HG03135 (cell line): ENCODE data around the gene NSD2.

ENCODE experiments used
- ATAC-seq: cut with Tn5 transposase; IDR thresholded peaks from one replicate; pipeline ENCODE4 v1.9.1; 2021; ENCODE audit warnings: mild to moderate bottlenecking, moderate library complexity; ENCODE audit not compliant: unreplicated experiment

Gene NSD2

DNA sequence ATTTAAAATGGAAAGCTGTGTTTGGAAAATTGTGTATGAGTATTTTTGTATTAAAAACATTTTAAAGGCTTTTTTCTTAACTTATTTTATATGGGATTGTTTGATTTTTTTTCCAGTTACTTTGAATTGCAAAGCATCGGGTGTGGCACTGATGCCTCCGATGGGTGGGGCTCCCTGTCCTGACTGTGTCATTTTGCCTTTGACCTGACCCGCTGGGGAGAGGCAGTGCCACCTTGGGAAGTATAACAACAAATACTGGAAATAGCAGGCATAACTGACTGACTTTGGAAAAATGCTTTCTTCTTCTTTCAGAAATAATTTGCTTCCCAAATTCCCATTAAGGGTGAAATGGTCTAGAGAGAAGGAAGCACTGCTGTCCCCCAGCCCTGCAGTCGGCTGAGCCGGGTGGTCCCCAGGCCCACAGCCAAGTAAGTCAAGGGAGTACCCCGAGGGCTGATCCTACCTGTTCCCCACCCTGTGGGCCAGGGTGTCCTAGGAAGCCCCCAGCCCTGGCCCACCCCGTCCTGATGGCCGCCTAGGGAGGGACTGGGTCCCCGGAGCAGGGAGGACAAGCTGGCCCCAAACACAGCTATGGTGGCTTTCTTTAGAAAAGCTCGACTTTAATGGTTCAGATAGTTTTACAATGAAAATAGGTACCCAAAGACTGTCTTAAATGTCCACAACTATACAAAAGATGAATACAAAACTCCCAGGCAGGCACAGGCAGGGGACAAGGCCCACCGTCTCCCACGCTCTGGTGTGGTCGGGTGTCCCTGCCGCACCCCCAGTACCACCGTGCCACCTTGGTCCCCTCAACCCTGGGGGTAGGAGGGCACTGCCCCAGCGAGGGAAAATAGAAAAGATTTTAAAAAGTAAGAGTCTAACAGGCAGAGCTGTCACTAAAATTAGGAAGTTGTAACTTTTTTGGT is 111.2 kb downstream of the NSD2 start:
- ATAC-seq, result no peak

DNA sequence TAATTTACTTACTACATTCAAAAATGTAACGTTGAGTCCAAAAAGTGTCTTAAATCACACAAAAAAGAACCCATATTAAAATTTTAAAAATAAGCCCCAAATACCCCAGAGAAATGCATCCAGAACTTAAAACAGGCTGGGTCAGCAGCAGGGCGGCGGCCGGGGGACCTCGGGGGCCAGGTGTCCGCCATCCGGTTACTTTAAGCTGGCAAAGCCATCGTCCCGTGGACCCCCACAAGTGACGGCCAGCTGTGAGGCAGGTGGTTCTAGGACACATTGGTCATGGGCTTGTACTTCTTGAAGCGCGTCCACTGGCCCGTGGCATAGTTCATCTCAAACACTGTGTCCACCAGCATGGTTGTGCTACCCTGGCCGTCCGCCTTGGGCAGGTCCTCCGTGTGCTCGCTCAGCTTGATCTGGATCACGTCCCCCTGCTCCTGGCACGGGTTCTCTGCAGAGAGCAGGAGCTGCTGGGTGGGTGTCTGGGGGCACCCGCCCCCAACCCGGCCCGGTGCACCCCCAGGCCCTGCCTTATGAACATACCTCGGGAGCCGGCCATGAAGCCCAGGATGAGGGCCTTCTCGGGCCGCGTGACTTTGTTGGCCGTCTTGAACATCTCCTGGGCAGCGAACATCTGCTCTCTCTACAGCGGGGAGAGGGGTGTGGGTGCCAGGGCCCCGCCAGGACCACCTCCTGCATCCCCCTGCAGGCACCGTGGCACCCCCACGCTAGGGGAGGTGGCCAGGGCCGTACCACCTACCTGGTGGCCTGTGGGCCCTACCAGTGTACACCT is 112.1 kb downstream of the NSD2 start:
- no peak for ATAC-seq

DNA sequence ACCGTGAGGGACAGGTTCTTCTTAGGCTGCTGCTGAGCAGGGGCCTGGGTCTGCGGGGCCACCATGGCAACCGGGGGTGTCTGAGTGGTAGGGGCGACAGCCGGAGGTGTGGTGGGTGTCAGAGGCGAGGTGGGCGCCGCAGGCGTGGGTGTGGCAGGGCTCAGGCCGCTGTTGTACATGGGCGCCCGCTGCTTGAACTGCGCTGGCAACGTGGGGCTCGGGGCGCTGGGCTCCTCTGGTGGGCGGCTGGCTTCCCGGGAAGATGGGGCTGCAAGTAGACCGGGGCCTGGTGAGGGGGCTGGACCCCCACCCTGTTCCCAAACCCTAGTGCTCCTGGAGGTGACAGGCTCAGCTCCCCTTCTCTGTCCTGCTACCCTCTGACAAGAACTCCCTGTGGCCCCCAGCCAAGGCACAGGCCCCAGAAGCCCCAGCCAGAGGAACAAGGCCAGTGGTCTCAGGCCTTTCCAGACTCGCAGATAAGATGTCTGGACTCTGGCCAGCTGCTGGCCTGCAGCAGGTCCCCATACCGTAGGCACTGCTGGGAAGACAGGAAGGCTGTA is 112.7 kb downstream of the NSD2 start:
- ATAC-seq, result no peak

DNA sequence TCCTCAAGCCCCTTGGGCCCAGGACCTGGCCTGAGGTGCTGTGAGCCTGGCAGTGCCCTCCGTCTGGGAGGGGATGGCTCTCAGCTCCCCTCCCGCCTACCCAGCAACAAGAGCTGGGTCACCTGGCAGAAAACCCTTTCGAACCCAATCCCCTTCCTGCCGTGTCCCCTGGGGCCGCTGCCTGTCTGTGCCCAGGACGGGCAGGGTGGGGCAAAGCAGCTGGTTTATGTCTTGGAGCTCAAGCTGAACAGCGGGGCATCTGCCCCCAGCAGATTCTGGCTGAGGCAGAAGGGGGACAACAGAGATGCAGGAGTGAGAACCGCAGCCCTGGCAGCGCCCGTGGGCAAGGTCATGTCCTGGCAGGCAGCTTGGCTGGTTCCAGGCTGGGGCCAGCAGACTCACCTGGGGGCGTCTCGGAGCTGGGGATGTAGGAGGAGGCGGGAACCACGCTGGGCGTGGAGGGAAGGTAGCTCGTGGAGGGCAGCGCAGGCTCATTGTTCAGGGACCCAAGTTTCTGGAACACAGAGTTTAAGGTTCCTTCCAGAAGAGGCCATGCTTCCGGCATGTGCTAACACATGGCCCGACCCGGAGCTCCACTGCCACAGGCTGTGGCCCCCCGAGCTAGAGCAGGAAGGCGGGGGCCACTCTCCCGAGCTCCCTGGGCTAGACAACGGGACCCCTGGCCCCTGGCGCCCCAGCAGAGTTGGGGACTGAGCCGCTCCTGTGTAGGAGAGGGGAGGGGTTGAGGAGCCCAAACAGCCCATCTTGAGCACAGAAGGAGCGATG is 113.4 kb downstream of the NSD2 start:
- no peak for ATAC-seq

DNA sequence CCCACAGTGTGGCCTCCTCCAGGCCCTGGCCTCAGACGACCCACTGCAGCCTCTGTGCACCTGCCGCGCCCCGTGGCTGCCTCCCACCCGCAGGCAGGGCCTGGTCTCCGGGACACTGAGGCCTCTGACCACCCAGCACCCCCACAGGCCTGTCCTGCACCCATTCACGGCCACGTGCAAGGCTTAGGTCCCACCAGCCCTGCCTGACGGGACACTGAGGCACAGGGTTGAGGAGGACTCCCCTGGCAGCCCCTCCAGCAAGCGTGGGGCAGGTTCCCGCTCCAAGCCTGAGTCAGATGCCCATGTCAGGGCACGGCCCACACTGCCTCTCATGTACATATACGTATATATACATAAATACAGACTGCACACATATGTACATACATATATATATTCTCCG is 114.1 kb downstream of the NSD2 start:
- ATAC-seq, result no peak

DNA sequence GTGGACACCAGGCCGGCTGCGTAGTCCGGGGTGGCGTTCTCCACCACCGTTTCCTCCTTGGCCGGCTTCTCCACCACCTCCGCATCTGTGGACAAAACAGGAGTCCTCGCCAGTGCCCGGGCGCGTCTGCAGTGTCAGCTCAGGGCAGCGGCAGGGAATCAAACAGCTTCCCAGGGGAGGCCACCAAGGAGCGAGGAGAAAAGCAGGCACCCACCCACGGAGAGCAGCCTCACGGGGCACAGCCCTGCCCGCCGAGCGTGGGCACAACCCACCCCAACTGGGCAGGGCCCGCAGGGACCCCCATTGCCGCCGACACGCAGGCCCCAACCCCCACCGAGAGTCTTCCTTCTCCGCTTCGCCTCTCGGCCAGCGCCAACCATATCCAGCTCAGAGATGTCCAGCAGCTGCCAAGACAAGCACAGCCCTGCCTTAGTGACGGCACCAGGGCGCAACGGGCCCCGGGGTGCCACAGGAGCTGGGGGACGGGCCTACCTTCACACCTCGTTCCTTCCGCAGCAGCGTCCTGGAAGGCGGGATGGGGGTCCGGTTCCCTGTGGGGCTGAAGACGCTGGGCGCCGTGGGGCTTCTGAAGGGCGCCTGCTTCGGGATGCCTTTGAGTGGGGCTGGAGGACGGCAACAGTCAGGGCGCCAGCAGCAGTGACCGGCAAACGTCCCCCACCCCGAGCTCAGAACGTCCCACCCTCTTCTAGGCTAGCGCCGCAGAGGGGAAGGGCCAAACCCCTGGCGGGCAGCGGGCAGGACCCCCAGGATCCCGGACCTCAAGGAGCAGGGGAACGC is 114.8 kb downstream of the NSD2 start:
- no peak for ATAC-seq

DNA sequence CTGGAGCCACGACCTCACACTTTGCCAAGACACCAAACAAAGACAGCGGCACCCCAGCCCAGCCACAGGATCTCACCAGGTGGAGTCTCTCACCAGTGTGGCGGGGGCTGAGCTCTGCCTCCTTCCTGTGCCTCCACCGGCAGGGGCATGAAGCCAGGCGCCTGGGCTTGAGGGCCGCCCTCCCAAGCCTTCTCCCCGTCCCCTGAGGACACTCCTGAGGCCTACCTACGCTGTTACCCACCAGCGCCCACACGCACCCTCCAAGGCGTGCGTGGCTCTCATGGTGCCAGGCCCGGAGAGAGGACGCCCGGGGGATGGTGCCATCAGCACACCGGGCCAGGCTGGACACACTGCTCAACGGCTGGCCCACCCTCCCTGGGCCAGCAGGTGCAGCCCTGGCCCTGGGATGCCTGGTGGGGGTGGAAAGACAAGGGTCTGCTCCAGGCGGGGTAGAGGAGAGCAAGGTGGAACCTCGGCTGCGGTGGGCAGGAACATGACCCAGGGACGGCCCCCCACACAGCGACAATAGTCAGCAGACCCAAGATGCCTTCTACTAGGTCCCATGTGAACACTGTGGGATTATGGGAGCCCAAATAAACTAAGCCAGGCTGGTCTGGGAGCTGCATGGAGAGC is 115.5 kb downstream of the NSD2 start:
- no peak for ATAC-seq

DNA sequence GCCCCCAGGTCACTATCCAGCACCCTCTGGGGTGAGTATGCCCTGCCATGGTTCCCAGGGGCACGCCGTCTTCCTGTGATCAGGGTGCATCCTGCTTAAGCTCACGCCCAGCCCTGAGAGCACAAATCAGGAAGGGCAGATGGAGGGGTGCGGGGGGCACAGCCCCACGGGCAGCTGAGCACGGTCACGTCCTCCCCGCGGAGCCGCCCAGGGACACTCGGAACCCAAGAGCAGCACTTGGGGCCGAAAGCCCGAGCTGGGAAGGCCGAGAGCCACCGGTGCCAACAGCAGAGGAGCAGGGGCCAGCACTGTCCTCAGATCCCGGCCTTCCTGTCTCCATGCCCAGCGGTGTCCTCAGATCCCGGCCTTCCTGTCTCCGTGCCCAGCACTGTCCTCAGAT is 116.1 kb downstream of the NSD2 start:
- no peak for ATAC-seq

DNA sequence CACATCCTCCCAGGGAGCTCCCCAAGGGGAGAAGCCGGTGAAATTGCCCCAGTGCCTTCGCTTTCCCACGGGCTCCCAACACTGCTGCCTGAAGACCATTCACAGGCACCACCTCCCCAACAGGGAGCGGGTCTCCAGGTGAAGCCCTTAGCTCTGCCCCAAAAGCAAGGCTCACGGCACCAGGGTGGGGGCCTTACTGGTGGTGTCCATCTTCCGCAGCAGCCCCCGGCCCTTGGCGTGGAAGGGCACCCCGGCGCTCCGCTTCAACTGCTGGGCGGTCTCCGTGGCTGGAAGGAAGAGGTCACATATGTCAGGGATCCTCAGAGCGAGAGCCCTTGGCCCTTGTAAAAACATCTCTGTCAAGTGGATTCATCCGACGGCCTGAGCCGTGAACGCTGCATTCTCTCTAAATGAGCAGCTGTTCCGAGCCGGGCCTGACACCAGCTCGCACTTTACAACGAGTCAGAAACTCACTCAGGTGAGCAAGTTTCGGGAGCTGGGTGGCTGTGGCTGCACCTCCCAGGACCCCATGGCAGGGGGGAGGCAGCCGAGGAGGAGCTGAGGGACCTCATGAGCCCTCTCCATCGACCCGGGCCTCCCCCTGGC is 116.6 kb downstream of the NSD2 start:
- no peak for ATAC-seq

DNA sequence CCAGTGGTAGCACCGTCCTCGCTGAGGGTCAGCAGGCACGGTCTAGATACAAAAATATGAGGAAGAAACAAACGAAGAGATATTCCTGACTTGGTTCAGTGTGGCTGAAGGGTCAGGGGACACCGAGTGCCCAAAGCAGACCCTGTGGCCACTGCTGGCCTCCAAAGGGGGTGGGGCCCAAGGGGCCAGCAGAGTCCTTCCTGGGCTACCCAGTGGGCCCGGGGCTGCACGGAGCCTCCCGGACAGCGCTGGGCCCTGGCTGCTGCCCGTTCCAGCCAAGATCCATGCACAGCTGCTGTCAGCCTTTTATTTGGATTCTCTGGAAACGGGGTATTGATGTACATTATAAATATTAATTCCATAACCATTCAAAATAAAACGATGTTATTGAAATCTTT is 117.1 kb downstream of the NSD2 start:
- no peak for ATAC-seq

DNA sequence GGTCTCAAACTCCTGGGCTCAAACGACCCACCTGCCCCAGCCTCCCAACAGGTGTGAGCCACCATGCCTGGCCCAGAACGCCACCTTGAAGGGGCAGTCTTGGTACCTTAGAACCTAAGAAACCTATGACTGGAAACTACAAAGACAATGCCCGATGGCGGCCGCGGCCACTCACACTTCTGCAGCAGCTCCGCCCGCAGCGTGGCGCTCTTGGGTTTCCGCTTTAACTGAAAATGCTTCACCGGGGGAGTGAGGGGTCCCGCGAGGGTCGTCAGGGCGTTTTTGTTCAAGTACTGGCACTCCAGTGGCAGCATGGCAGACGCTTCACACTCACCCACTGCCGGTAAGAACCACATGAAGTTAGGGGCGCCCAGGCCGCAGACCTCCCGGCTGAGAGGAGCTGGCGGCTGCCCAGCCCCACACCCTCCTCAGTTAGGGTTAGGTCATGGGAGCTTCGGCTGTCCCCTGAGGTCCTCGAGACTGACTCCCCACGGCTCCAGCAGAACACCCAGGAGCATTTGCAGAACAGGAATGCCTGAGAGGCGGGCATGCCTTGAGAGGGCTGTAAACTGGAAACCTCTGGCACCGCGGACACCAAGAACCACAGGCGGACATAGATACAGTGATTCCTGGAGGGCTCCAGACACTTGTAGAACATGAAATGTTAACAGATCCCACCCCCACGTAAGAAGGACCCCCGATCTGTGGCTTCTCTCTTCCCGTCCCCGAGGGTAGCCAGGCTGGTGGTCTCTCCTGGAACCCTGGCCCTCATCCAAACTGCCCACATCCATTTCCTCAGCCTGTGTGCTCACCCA is 118.5 kb downstream of the NSD2 start:
- ATAC-seq, result no peak

DNA sequence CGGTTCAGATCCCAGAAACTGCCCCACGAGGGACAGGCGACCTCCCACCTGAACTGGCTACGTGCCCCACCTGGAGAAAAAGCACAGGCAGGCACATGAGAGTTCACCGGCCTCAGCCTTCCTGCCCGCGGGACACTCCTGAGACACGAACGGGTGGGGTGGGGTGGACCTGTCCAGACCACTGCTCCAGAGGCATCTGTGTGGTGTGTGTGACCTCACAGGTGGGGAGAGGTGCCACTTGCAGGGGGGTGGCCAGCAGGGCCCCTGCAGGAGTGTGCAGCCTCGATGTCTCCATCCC is 119.1 kb downstream of the NSD2 start:
- no peak for ATAC-seq

DNA sequence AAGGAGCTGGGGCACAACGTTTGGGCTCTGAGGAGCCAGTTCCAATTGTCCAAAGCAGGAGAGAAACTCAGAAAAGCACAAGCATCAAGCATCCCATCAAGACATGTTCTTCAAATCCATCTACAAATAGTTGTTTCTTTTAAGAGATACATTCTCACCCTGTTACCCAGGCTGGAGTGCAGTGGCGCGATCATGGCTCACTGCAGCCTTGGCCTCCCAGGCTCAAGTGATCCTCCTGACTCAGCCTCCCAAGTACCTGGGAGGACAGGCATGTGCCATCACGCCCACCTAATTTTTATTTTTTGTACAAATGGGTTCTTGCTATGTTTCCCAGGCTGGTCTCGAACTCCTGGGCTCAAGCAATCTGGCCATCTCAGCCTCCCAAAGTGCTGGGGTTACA is 119.5 kb downstream of the NSD2 start:
- no peak for ATAC-seq

DNA sequence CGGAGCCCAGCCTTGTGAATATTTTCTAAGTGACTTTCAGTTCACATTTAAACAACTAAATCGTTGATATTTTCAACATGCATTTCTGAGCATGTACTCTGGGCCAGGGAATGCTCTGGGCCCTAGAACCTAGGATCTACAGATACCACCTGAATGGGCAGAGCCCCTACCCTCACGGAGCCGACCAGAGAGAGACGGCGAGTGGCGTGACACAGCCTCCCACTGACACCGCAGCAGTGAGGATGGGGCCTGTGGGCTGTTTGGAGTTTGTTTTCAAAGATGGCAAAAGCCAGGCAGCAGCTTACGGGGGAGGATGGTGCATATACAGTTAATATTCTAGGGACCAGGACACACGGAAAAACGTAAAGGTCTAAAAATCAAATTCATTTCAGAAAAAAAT is 119.9 kb downstream of the NSD2 start:
- no peak for ATAC-seq

DNA sequence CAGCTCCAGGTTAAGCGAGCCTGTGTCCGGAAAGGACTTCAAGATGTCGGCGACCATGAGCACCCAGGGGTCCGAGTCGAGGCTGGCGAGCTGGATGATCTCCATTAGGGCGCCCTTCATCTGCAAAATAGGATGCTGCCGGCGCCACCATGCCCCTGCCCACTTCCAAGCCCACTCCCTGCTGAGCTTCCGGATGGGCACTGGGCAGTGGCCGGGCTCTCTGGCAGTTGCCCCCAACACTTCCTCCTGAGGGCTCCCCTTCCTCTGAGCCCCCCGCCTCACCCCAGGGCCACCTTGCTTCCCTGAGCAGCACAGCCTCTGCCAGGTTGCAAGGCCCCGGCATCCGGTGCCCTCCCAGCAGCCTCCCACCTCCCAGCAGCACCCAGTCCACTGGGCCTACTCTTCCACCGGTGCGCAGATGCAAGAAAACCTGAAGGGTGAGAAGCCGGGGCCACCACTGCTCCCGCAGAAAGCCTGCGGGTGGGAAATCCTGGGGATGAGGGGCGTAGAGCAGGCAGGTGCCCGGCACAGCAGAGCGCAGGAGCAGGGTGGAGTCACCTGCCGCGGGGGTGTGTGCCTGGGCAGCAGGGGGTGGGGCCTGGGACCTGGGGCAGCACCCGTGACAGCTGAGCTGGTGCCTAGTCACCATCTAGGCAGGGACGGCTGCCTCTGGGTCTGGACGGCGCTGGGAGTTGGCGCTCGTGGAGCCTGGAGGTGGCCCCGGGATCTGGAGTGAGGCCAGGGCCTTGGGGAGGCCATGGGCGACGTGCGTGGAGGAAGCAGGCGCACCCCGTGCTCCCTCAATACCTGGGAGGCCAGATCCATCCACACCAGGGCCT is 120.6 kb downstream of the NSD2 start:
- no peak for ATAC-seq

DNA sequence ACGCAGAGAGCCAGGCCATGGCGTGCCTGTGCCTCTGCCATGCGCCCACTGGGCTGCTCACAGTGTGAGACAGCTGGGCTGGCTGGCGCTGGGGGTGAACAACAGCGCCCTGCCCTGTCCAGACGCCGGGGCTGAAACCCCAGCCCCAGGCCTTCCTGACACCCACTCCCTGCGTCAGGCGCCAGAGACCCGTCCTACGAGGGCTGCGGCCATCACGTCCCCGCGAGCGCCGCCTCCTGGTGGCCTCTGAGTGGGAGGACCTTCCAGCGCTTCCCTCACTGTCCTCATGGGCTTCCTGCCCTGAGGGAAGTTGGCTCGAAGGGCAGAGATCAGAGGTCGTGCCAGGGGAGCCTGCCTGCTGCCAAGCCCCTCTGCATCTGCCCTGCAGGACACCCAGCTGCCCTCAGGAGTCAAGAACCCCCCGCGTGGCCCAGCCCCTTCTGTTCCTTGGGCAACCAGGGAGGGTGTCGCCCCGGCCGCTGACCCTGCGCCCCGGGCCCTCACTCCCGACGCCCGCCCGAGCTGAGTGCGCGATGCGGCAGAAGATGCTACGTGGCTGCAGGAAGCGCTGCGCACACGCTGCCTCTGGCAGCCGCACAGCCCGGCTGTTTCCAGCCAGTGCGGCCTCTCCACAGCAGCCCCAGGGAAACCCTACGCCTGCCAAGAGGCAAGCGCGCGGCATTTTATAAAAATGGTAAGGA is 121.4 kb downstream of the NSD2 start:
- no peak for ATAC-seq

DNA sequence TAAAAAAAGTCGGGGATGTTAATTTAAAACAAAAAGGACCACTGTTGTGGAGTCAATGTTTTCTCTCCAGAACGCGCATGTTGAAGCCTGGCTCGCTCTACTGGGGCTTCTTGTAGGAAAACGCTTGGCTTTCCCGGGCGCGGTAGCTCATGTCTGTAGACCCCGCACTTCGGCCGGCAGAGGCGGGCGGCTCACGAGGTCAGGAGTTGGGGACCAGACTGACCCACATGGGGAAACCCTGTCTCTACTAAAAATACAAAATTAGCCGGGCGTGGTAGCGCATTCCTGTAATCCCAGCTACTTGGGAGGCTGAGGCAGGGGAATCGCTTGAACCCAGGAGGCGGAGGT is 122.0 kb downstream of the NSD2 start:
- ATAC-seq, result no peak
